Endothelial cell of umbilical vein (primary cell): ENCODE measurements around the gene TPRA1. TPM values are rescaled to one million over a fixed set of nuclear protein-coding genes. Genes with fewer than 3 reads are reported as not detected.
A peak's percentile ranks its signal among the peaks of the same experiment; 100 is the strongest.

Source experiments
- BruUV-seq: library from RNA; stranded (reverse); fragments of 400-500 nt; replicated peaks from 2 replicates; lab custom pipeline; 2021; lab: Mats Ljungman, UMichigan
- CTCF ChIA-PET: fragments of 300-600, 350-600 bp; sonication (Branson Sonifier 250); formaldehyde crosslinking; loops from one replicate; lab custom pipeline; 2021; ENCODE audit warnings: antibody characterized with exemption, inconsistent platforms; lab: Charles Lee
- POLR2A ChIA-PET: fragments of 300-600, 350-600 bp; sonication (Branson Sonifier 250); formaldehyde crosslinking; loops from one replicate; lab custom pipeline; 2021; ENCODE audit warnings: antibody characterized with exemption, inconsistent platforms; lab: Charles Lee
- DNase-seq: peaks from one replicate; pipeline ENCODE4 v3.0.0-alpha.2; 2011; ENCODE audit warnings: low read depth, low spot score
- FAIRE-seq: peaks from 2 replicates; lab custom pipeline; 2011; peaks lifted over from hg19 to GRCh38; lab: Jason Lieb, UNC
- H2AFZ ChIP-seq: 2 replicates; pipeline ENCODE4 v1.6.0; 2012; ENCODE audit warnings: low read depth, low read length, control low read depth, inconsistent platforms
- H3K27ac ChIP-seq: 2 replicates; pipeline ENCODE4 v1.5.1; 2011; ENCODE audit warnings: low read depth, mild to moderate bottlenecking, control low read depth, low read length, moderate library complexity; ENCODE audit not compliant: insufficient read depth
- H3K27me3 ChIP-seq, 2 experiments: 2 replicates each; pipeline versions ENCODE4 v1.6.0 to v1.6.1; 2011; ENCODE audit warnings: low read length in 2 of 2, mixed read lengths in 1 of 2; ENCODE audit not compliant: control insufficient read depth in 2 of 2, insufficient read depth in 2 of 2
- H3K36me3 ChIP-seq, 2 experiments: 2 replicates in 1 of 2; 3 replicates in 1 of 2; pipeline ENCODE4 v1.5.1; 2011; ENCODE audit warnings: low read length in 2 of 2, mild to moderate bottlenecking in 1 of 2, moderate library complexity in 1 of 2; ENCODE audit not compliant: control insufficient read depth in 2 of 2, insufficient read depth in 2 of 2; ENCODE audit errors: extremely low read depth in 1 of 2
- H3K4me1 ChIP-seq: 3 replicates; pipeline ENCODE4 v1.5.1; 2011; ENCODE audit warnings: mild to moderate bottlenecking, low read length; ENCODE audit not compliant: control insufficient read depth, insufficient read depth; ENCODE audit errors: extremely low read depth
- H3K4me2 ChIP-seq: 2 replicates; pipeline ENCODE4 v1.6.1; 2011; ENCODE audit warnings: low read length, control low read depth, mixed read lengths; ENCODE audit not compliant: insufficient read depth
- H3K4me3 ChIP-seq, 3 experiments: fragments of 200-600 bp in 1 of 3; sonication (generic), shearing (Covaris generic) in 1 of 3; replicated peaks in 1 of 3; 2 replicates each; pipeline ENCODE4 v1.5.1; 2011 to 2016; ENCODE audit warnings: control low read depth in 3 of 3, low read length in 3 of 3, mild to moderate bottlenecking in 2 of 3, inconsistent platforms in 1 of 3, low read depth in 1 of 3, moderate library complexity in 1 of 3; ENCODE audit not compliant: insufficient read depth in 1 of 3
- H3K79me2 ChIP-seq: 2 replicates; pipeline ENCODE4 v1.6.0; 2012; ENCODE audit warnings: low read length, inconsistent platforms; ENCODE audit not compliant: control insufficient read depth, insufficient read depth
- H3K9ac ChIP-seq: replicated peaks from 2 replicates; pipeline ENCODE3; 2011; ENCODE audit warnings: low read length, control low read depth; ENCODE audit not compliant: insufficient read depth; ENCODE audit errors: extremely low read depth
- H3K9me1 ChIP-seq: replicated peaks from 3 replicates; pipeline ENCODE4 v1.6.0; 2011; ENCODE audit warnings: mild to moderate bottlenecking, low read length; ENCODE audit not compliant: control insufficient read depth, insufficient read depth; ENCODE audit errors: extremely low read depth
- H3K9me3 ChIP-seq: replicated peaks from 2 replicates; pipeline ENCODE4 v1.5.1; 2012; ENCODE audit warnings: low read length, inconsistent platforms; ENCODE audit not compliant: control insufficient read depth, insufficient read depth
- H4K20me1 ChIP-seq: replicated peaks from 2 replicates; pipeline ENCODE3; 2011; ENCODE audit warnings: mild to moderate bottlenecking, low read length; ENCODE audit not compliant: control insufficient read depth, insufficient read depth; ENCODE audit errors: extremely low read depth
- EZH2 ChIP-seq: IDR thresholded peaks from 2 replicates; pipeline ENCODE4 v1.6.1; 2012; ENCODE audit warnings: borderline replicate concordance, low read depth, mild to moderate bottlenecking, moderate library complexity, low read length, inconsistent platforms; ENCODE audit not compliant: severe bottlenecking
- FOS ChIP-seq: IDR thresholded peaks from 2 replicates; pipeline ENCODE4 v1.6.1; 2011; ENCODE audit warnings: mild to moderate bottlenecking, low read length, moderate library complexity, borderline replicate concordance; ENCODE audit not compliant: insufficient read depth
- GATA2 ChIP-seq: IDR thresholded peaks from 2 replicates; pipeline ENCODE4 v1.7.0; 2011; ENCODE audit warnings: low read depth, mild to moderate bottlenecking, moderate library complexity, mixed read lengths, low read length; ENCODE audit not compliant: insufficient read length, insufficient read depth
- JUN ChIP-seq: IDR thresholded peaks from 2 replicates; pipeline ENCODE4 v1.6.1; 2011; ENCODE audit warnings: borderline replicate concordance, low read depth; ENCODE audit not compliant: insufficient read length, insufficient read depth
- MYC ChIP-seq: IDR thresholded peaks from one replicate; pipeline ENCODE4 v1.6.1; 2011; ENCODE audit warnings: mild to moderate bottlenecking, low read depth, low read length
- POLR2A ChIP-seq: IDR thresholded peaks from 2 replicates; pipeline ENCODE4 v1.6.1; 2012; ENCODE audit warnings: low read depth, mild to moderate bottlenecking, control low read depth, low read length
- POLR2AphosphoS5 ChIP-seq: IDR thresholded peaks from 2 replicates; pipeline ENCODE4 v1.6.1; 2012; ENCODE audit warnings: low read depth, mild to moderate bottlenecking, control low read depth, low read length, moderate library complexity; ENCODE audit not compliant: insufficient read depth
- dilution Hi-C: fragments of 300-500 bp; cut with MboI; formaldehyde crosslinking; loops from one replicate; pipeline ENCODE4 v1.15.0; 2019; ENCODE audit warnings: low sequenced_read_pairs; ENCODE audit not compliant: extremely low pct_ligation_motif_present
- intact Hi-C: fragments of 100-400 bp; cut with micrococcal nuclease; formaldehyde crosslinking; loops from one replicate; pipeline ENCODE4 v1.10.0; 2022
- polyA plus RNA-seq, 4 experiments: library from polyadenylated mRNA; depleted of rRNA in 3 of 4; stranded (reverse) in 3 of 4; unstranded in 1 of 4; fragments of >200 nt; gene quantifications; 2 replicates each; pipeline versions ENCODE4 v1.2.1 to v1.2.3, GENCODE V29; 2011 to 2012; ENCODE audit warnings: missing spikeins in 1 of 4
- total RNA-seq: library from RNA; stranded (reverse); gene quantifications from 2 replicates; pipeline ENCODE4 v1.2.3, GENCODE V29; 2021
- TF ChIP-seq, protein P1 (sequence below), 2 donors: IDR thresholded peaks; 1 replicate in 1 of 2; 2 replicates in 1 of 2; pipeline ENCODE4 v1.5.1; 2011; ENCODE audit warnings: low read length in 2 of 2, mild to moderate bottlenecking in 2 of 2, moderate library complexity in 2 of 2, control low read depth in 1 of 2, inconsistent platforms in 1 of 2, low read depth in 1 of 2; ENCODE audit not compliant: insufficient read depth in 1 of 2; ENCODE audit errors: extremely low read depth in 1 of 2
- TF ChIP-seq, protein P2 (sequence below): IDR thresholded peaks from 2 replicates; pipeline ENCODE4 v1.6.1; 2011; ENCODE audit not compliant: insufficient read depth, insufficient read length

Gene TPRA1
- total and polyA plus RNA-seq, 2 donors (not counting 3 experiments of a cell fraction or from before 2014, with no cell fraction given) = 34.3 to 58.0 TPM

DNA sequence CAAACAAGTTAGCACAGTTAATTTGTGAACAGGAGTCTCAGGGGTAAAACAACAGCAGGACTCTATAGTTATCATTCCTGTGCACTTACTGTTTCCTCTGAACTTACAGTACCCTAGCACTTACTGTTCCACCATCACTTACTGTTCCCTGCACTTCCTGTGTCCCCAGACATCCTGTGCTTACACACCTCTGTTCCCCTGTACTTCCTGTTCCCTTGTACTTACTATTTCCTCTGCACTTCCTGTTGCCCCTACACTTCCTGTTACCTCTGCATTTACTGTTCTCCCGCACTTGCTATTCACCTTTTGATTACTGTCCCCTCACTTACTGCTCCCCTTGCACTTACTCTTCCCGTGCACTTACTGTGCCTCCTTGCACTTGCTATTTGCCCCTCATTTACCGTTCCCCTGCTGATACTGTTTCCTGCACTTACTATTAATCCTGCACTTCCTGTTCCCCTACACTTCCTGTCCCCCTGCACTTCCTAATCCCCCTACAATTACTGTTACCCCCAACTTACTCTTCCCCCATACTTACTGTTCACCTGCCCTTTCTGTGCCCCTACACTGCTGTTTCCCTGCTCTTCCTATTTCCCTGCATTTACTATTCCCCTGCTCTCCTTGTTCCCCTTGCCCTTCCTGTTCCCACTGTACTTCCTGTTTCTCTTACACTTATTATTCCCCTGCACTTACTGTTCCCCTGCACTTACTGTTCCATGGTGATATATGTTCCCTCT, 30.3 kb downstream of the TPRA1 start:
- Histone ChIP-seq H2AFZ (peak overlapping the region; percentile 81), H3K4me3 (no peak overlapping the region), H3K9me1 (no peaks in the 10 kb centered on the region), H3K9me3 (no peaks in the 10 kb centered on the region), H3K27me3 (no peaks in the 10 kb centered on the region), H3K79me2 (no peaks in the 10 kb centered on the region), H3K36me3 (no peaks in the 10 kb centered on the region), H3K9ac (no peak overlapping the region), H3K4me2 (no peak overlapping the region), H3K27ac (no peak overlapping the region), H4K20me1 (no peaks in the 10 kb centered on the region), H3K4me1 (peaks cover 3% of the 10 kb centered on the region)
- DNase-seq (no peak), FAIRE-seq (no peak)
- TF ChIP-seq JUN = no peak
- TF ChIP-seq FOS = no peak
- TF ChIP-seq, protein P1, sequence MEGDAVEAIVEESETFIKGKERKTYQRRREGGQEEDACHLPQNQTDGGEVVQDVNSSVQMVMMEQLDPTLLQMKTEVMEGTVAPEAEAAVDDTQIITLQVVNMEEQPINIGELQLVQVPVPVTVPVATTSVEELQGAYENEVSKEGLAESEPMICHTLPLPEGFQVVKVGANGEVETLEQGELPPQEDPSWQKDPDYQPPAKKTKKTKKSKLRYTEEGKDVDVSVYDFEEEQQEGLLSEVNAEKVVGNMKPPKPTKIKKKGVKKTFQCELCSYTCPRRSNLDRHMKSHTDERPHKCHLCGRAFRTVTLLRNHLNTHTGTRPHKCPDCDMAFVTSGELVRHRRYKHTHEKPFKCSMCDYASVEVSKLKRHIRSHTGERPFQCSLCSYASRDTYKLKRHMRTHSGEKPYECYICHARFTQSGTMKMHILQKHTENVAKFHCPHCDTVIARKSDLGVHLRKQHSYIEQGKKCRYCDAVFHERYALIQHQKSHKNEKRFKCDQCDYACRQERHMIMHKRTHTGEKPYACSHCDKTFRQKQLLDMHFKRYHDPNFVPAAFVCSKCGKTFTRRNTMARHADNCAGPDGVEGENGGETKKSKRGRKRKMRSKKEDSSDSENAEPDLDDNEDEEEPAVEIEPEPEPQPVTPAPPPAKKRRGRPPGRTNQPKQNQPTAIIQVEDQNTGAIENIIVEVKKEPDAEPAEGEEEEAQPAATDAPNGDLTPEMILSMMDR (IDR thresholded peaks at IDR 0.05; ENCODE audit: extremely low read depth in 1 of 2, insufficient read depth in 1 of 2, low read depth in 1 of 2, low read length in 2 of 2) = no peak
- no peak for TF ChIP-seq EZH2
- TF ChIP-seq MYC = no peak
- TF ChIP-seq POLR2A = no peak
- TF ChIP-seq, protein P2, sequence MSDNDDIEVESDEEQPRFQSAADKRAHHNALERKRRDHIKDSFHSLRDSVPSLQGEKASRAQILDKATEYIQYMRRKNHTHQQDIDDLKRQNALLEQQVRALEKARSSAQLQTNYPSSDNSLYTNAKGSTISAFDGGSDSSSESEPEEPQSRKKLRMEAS = no peak
- TF ChIP-seq POLR2AphosphoS5 = no peak
- TF ChIP-seq GATA2 = no peak
- BruUV-seq = no TSS peak
- ChIA-PET CTCF (interaction anchor here (1.1 kb wide), 1 partner anchor 15 kb away, joined by 4 read pairs; no protein-coding TSS in a partner anchor), POLR2A (no interaction called here)
- intact Hi-C loops = no loop called here
- dilution Hi-C loops = no loop called here
